Thymus (tissue), 11 donors: Measurements from ENCODE around the gene CYP3A7. TPM values are rescaled to one million over a fixed set of nuclear protein-coding genes. Genes with fewer than 3 reads are reported as not detected.
"Not testable (repeated sequence)": the region's sequence is repeated elsewhere in the genome, so short reads cannot be mapped to it uniquely, and the experiment has no call there.

Experiments used
- DNase-seq, 9 donors: peaks; one replicate each; pipeline ENCODE4 v3.0.0-alpha.2; 2013; ENCODE audit warnings: low spot score in 9 of 9, low read depth in 6 of 9, missing footprints in 1 of 9
- H3K27ac ChIP-seq, 2 donors: one replicate each; pipeline ENCODE4 v1.5.1; 2013; ENCODE audit warnings: control low read depth in 1 of 2, low read depth in 1 of 2, low read length in 1 of 2, mild to moderate bottlenecking in 1 of 2, moderate library complexity in 1 of 2
- H3K27me3 ChIP-seq, 2 donors: one replicate each; pipeline ENCODE4 v1.5.1; 2013; ENCODE audit warnings: low read length in 1 of 2; ENCODE audit not compliant: control insufficient read depth in 2 of 2, insufficient read depth in 1 of 2
- H3K36me3 ChIP-seq, 2 donors: one replicate each; pipeline ENCODE4 v1.5.1; 2013; ENCODE audit warnings: low read length in 1 of 2, mild to moderate bottlenecking in 1 of 2, moderate library complexity in 1 of 2; ENCODE audit not compliant: control insufficient read depth in 2 of 2, insufficient read depth in 2 of 2
- H3K4me1 ChIP-seq, 2 donors: one replicate each; pipeline ENCODE4 v1.5.1; 2013; ENCODE audit warnings: low read length in 2 of 2; ENCODE audit not compliant: control insufficient read depth in 2 of 2, insufficient read depth in 2 of 2
- H3K4me3 ChIP-seq, 2 donors: one replicate each; pipeline ENCODE4 v1.5.1; 2013; ENCODE audit warnings: low read length in 2 of 2, control low read depth in 1 of 2, mild to moderate bottlenecking in 1 of 2
- H3K9me3 ChIP-seq, 2 donors: one replicate each; pipeline ENCODE4 v1.5.1; 2013; ENCODE audit warnings: low read length in 1 of 2, mild to moderate bottlenecking in 1 of 2; ENCODE audit not compliant: control insufficient read depth in 2 of 2, insufficient read depth in 1 of 2
- WGBS: extraction: QIAGEN DNeasy Blood & Tissue Kit; methylation state at CpG from one replicate; pipeline ENCODE4 v1.1.7; 2013; 5-methylcytosine and 5-hydroxymethylcytosine counted together
- polyA plus RNA-seq: library from polyadenylated mRNA; stranded (reverse); fragments of 200-250 nt; gene quantifications from one replicate; pipeline ENCODE4 v1.2.3, GENCODE V29; 2013
- total RNA-seq: library from RNA; stranded (reverse); fragments of 120-200 nt; gene quantifications from one replicate; pipeline ENCODE4 v1.2.4, GENCODE V29; 2013
- donor health status: healthy.

The CYP3A7 gene
- total and polyA plus RNA-seq, 2 donors, result 0.99 to 11.4 TPM

DNA sequence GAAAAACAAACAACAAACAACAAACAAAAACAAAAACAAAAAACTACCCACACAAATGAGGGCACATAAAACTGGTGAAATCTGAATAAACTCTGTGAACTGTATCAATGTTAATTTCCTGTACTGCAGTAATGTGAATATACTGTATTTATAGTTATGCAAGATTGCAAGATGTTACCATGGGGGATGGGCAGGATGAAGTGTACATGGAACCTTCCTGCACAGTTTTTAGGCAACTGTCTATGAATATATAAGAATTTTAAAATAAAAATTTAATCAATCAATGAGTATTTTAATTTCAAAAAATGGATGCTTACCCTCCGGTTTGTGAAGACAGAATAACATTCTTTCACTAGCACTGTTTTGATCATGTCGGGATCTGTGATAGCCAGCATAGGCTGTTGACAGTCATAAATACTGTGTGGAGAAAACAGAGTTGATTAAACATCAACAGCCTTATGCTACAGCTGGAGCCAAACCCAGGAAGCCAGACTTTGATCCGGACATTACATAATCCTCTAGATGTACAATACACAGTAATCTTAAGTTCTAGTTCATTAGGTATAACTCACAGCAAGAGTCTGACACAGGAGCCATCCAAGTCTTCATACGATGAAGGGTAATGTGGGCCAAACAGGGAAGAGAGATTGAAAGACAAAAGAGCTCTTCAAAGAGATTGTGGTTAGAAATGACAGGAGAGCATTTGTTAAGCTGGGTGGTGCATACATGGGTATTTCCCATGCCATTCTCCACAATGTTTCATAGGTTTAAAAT, 14.8 kb downstream of the CYP3A7 start:
- Histone ChIP-seq H3K27me3 (no peaks in the 10 kb centered on the region), H3K27ac (no peak overlapping the region), H3K4me1 (peaks cover 2 to 6% of the 10 kb centered on the region in 2 donors), H3K36me3 (no peaks in the 10 kb centered on the region), H3K9me3 (no peaks in the 10 kb centered on the region), H3K4me3 (no peak overlapping the region)
- DNase-seq, result peak in 1 of 9 donors; percentile 25
- 81% methylated on average over 4 of the region's 4 CpGs for WGBS

DNA sequence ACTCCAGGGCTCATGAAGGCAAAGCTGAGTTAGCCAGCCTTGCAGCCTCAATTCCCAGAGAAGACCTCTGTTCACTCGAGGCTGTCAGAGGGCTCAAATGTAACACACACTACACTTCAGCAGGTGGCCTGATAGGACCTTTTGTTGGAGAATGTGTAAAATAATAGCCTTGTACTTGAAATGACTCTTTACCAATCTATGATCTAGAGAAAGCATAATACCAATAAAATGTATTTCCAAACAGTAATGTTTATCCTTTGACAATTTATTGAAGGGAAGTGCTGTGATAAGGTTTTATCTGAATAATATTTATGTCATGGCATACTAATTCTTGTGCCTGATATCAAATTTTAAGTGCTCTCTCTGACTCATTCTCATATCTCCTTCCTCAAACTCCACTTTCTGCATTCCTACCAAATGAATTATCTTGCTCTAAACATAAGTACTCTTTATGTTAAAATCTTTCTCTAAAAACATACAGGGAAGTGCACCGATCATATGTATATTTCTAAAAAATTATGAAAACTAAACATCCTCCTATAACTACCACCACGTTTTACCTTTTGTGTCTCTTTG, 20.9 kb downstream of the CYP3A7 start:
- no peaks in the 10 kb centered on the region for H3K27me3 ChIP-seq
- 88% methylated on average over 3 of the region's 3 CpGs for WGBS
- H3K9me3 ChIP-seq, result no peaks in the 10 kb centered on the region
- H3K4me1 ChIP-seq, result no peaks in the 10 kb centered on the region
- H3K36me3 ChIP-seq, result no peaks in the 10 kb centered on the region
- no peak overlapping the region for H3K4me3 ChIP-seq
- DNase-seq, result no peak
- no peak overlapping the region for H3K27ac ChIP-seq

DNA sequence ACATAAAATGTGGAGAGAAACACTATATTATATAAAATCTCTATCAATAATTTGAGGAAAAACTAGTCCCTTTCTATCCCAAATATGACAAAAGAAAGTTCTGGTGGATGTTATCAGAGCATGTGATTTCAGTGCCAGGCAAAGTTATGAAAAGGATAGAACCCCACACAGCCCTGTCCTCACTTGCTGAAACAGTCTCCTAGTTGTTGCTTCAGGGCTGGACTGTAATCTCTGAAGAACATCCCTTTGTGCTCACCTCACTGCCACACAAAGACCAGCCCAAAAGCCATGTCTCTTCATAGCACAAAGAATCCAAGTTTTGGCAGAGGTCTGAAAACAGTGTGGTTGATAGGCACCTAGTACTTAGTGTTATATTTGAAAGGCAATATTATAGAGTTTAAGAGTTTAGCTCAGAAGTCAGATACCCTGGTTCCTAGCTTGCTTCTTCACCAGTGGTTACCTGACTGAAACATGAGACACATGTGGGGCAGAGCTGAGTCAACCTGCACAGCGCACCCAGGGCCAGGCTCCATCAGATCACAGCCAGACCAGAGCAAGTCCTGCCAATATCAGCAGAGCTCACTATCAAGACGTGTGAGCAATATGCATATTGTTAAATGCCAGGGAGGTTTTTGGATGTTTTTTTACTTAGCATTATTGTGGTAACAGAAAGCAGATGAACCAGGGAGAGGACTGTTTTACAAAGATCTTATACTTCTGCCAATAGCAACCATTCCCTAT, 25.0 kb downstream of the CYP3A7 start:
- Histone ChIP-seq H3K27ac (no peak overlapping the region), H3K36me3 (no peaks in the 10 kb centered on the region), H3K27me3 (no peaks in the 10 kb centered on the region), H3K9me3 (no peaks in the 10 kb centered on the region), H3K4me3 (no peak overlapping the region), H3K4me1 (no peaks in the 10 kb centered on the region)
- DNase-seq, result no peak
- WGBS, result 92% methylated on average over 2 of the region's 2 CpGs

- Histone ChIP-seq H3K27ac (no peak overlapping the region), H3K27me3 (no peaks in the 10 kb centered on the region), H3K4me1 (no peaks in the 10 kb centered on the region), H3K36me3 (no peaks in the 10 kb centered on the region), H3K4me3 (no peak overlapping the region), H3K9me3 (no peaks in the 10 kb centered on the region)
- WGBS, result 96% methylated on average over 2 of the region's 2 CpGs
- DNase-seq, result no peak
Observed at GRCh38 chr7:99709260-99709659, 25.7 kb downstream of the CYP3A7 start.

- no peak overlapping the region for H3K4me3 ChIP-seq
- H3K4me1 ChIP-seq, result no peaks in the 10 kb centered on the region
- H3K27me3 ChIP-seq, result no peaks in the 10 kb centered on the region
- WGBS, result 83% methylated on average over 1 of the region's 1 CpG
- H3K36me3 ChIP-seq, result no peaks in the 10 kb centered on the region
- no peaks in the 10 kb centered on the region for H3K9me3 ChIP-seq
- no peak for DNase-seq
- no peak overlapping the region for H3K27ac ChIP-seq
Observed at GRCh38 chr7:99707096-99707495, 27.9 kb downstream of the CYP3A7 start.

DNA sequence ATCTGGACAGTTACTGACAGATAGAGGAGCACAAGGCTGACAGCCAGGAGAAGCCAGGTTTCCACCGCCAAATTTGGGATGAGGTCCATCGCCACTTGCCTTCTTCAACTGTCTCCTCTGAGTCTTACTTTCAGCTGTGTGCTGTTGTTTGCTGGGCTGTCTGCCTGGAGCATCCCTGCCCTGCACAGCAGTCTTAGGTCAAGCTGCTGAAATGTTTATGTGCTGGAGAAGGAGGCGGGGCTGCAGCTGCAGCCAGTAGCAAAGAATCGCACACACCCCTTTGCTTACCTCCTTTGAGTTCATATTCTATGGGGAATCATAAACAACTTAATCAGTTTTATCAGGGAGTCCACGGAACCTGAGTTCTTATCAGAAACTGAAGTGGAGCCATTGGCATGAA, 35.0 kb downstream of the CYP3A7 start:
- Histone ChIP-seq H3K4me1 (no peaks in the 10 kb centered on the region), H3K36me3 (no peaks in the 10 kb centered on the region), H3K27me3 (no peaks in the 10 kb centered on the region), H3K27ac (no peak overlapping the region), H3K4me3 (no peak overlapping the region), H3K9me3 (no peaks in the 10 kb centered on the region)
- no peak for DNase-seq
- 82% methylated on average over 5 of the region's 5 CpGs for WGBS

DNA sequence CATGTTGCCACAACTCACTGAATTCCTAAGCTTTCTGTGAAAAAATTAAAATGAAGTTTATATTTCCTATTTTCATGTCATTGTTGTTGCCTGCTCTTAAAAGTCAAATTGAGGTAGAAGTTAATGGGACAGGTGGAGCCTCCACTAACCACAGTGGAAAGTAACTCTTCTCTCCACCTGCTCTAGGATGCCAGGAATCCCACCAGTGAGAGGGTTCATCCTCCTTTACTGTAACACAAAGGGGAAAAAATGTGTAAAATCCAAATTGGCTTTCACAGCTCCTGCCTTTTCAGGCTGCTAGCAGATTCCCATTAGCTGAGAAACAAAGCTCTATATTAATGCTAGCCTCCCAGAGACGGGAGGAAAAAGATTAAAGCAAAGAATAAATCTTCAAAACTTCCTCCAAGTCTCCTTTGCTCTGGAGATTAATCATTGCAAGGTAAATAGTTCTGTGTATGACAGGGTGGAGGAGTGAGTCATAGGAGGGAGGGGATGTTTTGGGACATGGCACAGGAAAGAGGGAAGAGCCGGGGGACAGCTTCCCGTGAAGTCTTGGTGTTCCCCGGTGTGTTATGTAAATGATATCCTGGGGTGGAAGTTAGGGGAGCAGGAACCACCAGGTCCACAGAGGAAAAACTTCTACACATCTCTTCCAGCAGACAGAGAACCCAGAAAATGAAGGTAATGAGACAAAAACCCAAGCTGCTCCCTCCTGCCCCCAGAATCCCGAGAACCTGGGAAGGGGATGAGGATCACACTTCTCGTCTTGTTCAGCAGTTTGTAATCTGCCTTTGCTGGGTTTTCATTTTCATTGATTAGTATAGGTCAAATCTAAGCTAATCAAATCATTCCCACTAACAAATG, 35.9 kb downstream of the CYP3A7 start:
- H3K4me3 ChIP-seq, H3K9me3 ChIP-seq, H3K27ac ChIP-seq, DNase-seq, H3K27me3 ChIP-seq, H3K4me1 ChIP-seq, H3K36me3 ChIP-seq: not testable (repeated sequence)
- 51% methylated on average over 6 of the region's 6 CpGs for WGBS

GRCh38 chr7:99694912-99695304, 40.1 kb downstream of the CYP3A7 start:
- 95% methylated on average over 1 of the region's 1 CpG for WGBS
- Histone ChIP-seq H3K27me3 (no peaks in the 10 kb centered on the region), H3K27ac (no peak overlapping the region), H3K4me1 (peaks cover 5 to 11% of the 10 kb centered on the region in 2 donors), H3K4me3 (no peak overlapping the region), H3K9me3 (no peaks in the 10 kb centered on the region), H3K36me3 (no peaks in the 10 kb centered on the region)
- DNase-seq, result no peak
